ENCODE results near the gene MLLT3. TPM values are rescaled to one million over a fixed set of nuclear protein-coding genes. Genes with fewer than 3 reads are reported as not detected.

The MLLT3 gene
- total and polyA plus RNA-seq, 2 of the 8 experiments (the other 6 are each of a cell fraction or from before 2014, with no cell fraction given): 5.9 to 9.6 TPM

GRCh38 chr9:20630241-20630943 is 8.1 kb upstream of the MLLT3 start:
- TF ChIP-seq TAF1 (IDR thresholded peaks at IDR 0.05; ENCODE audit: low read depth, low read length) (no peak), SAP30 (IDR thresholded peaks at IDR 0.05; ENCODE audit: insufficient read depth, insufficient replicate concordance, low read length) (no peak), CBX8 (IDR thresholded peaks at IDR 0.05; ENCODE audit: borderline replicate concordance, low read depth, low read length) (no peak), GABPA (IDR thresholded peaks at IDR 0.05; ENCODE audit: borderline replicate concordance, insufficient read depth, low read length) (no peak), NRF1 (IDR thresholded peaks at IDR 0.05; ENCODE audit: low read depth, low read length) (no peak), SRF (IDR thresholded peaks at IDR 0.05; ENCODE audit: low read depth, low read length) (no peak), TBP (IDR thresholded peaks at IDR 0.05; ENCODE audit: low read depth, low read length) (no peak), SIRT6 (IDR thresholded peaks at IDR 0.05; ENCODE audit: low read length) (no peak)
- WGBS, 2 experiments (ENCODE audit: extremely low coverage in 1 of 2, insufficient coverage in 1 of 2, insufficient read length in 1 of 2, insufficient replicate concordance in 2 of 2, low coverage in 1 of 2, low lambda C conversion rate in 2 of 2, missing lambda C conversion rate in 1 of 2): 91% methylated on average over 4 of the region's 4 CpGs; no CpG with 5 or more reads in 1 of the 2 experiments
- H3K23ac ChIP-seq (ENCODE audit: insufficient read length): no peak overlapping the region
- H2BK5ac ChIP-seq (ENCODE audit: low read depth, low read length): no peak overlapping the region
- H2BK12ac ChIP-seq (ENCODE audit: low read depth, low read length): no peak overlapping the region
- peaks cover 0 to 4% (median 2%) of the 10 kb centered on the region in 4 experiments; a peak in 2 of 7 replicates for H3K4me1 ChIP-seq (replicated peaks in 1 of 4; ENCODE audit: control insufficient read depth in 3 of 4, insufficient read depth in 4 of 4, low read length in 3 of 4)
- H4K5ac ChIP-seq (ENCODE audit: insufficient read length, low read depth, low read length): no peak overlapping the region
- no peak overlapping the region for H2BK120ac ChIP-seq (replicated peaks; ENCODE audit: low read depth, low read length)
- H3K56ac ChIP-seq (replicated peaks; ENCODE audit: insufficient read length, low read depth, low read length): no peak overlapping the region
- H3K79me1 ChIP-seq (ENCODE audit: low read depth, low read length): no peaks in the 10 kb centered on the region
- no peak for DNase-seq (ENCODE audit: low read depth in 1 of 2, low spot score in 2 of 2)
- H3K4me3 ChIP-seq (ENCODE audit: extremely low read depth in 1 of 4, insufficient read depth in 2 of 4, low read depth in 3 of 4, low read length in 4 of 4): no peak overlapping the region
- no peak overlapping the region for H3K27ac ChIP-seq (ENCODE audit: low read depth, low read length)
- no peak overlapping the region for H2AK5ac ChIP-seq (ENCODE audit: low read depth, low read length)
- ChIA-PET CTCF (ENCODE audit: partially characterized antibody) (interaction anchor here (0.8 kb wide), 1 partner anchor 36 kb away, joined by 4 read pairs; no protein-coding TSS in a partner anchor), POLR2A (ENCODE audit: partially characterized antibody) (no interaction called here)
- no peak overlapping the region for H3K4me2 ChIP-seq (ENCODE audit: insufficient read depth in 1 of 2, low read depth in 2 of 2, low read length in 2 of 2)
- H3K79me2 ChIP-seq (ENCODE audit: control insufficient read depth in 1 of 2, insufficient read depth in 2 of 2, low read length in 2 of 2): no peaks in the 10 kb centered on the region
- H3K36me3 ChIP-seq (ENCODE audit: control insufficient read depth in 2 of 4, insufficient read depth in 4 of 4, low read length in 3 of 4): no peaks in the 10 kb centered on the region
- H2BK15ac ChIP-seq (ENCODE audit: low read length): no peak overlapping the region
- no peaks in the 10 kb centered on the region for H4K20me1 ChIP-seq (replicated peaks in 1 of 2; ENCODE audit: control insufficient read depth in 1 of 2, insufficient read depth in 2 of 2, low read length in 2 of 2)
- no peak overlapping the region for H3K4ac ChIP-seq (replicated peaks; ENCODE audit: insufficient read length, low read depth, low read length)
- H3K23me2 ChIP-seq (ENCODE audit: low read depth, low read length): no peaks in the 10 kb centered on the region
- no peak overlapping the region for H4K8ac ChIP-seq (ENCODE audit: extremely low read depth, insufficient read depth, low read length)
- H3K18ac ChIP-seq (ENCODE audit: extremely low read depth, low read length): no peak overlapping the region
- H3K9ac ChIP-seq (replicated peaks in 1 of 4; ENCODE audit: extremely low read depth in 1 of 4, low read depth in 3 of 4, low read length in 3 of 4): no peak overlapping the region
- FAIRE-seq: no peak
- H3K9me3 ChIP-seq (ENCODE audit: insufficient read depth in 2 of 2, low read depth in 1 of 2, low read length in 1 of 2): no peaks in the 10 kb centered on the region
- H3K27me3 ChIP-seq (replicated peaks in 1 of 4; ENCODE audit: control insufficient read depth in 3 of 4, extremely low read depth in 1 of 4, insufficient read depth in 3 of 4, low read length in 3 of 4): no peaks in the 10 kb centered on the region
- H2BK20ac ChIP-seq (ENCODE audit: low read length): no peak overlapping the region
- no peak overlapping the region for H3K14ac ChIP-seq (ENCODE audit: insufficient read length)
- H4K91ac ChIP-seq (replicated peaks; ENCODE audit: insufficient read length, low read length): no peak overlapping the region
- H2AFZ ChIP-seq (ENCODE audit: low read length): no peak overlapping the region

Data from H1 (cell line).